HEK293 (cell line): Measurements from ENCODE around the gene CHST8.
A peak's percentile ranks its signal among the peaks of the same experiment; 100 is the strongest.

Source experiments
- IKZF3 ChIP-seq: fragments of 450-650 bp; IDR thresholded peaks from 2 replicates; pipeline ENCODE4 v1.5.0; 2018; ENCODE audit warnings: missing biosample characterization, mild to moderate bottlenecking, missing genetic modification characterization, moderate library complexity
- ZBTB1 ChIP-seq: fragments of 450-650 bp; formaldehyde crosslinking; IDR thresholded peaks from 2 replicates; pipeline ENCODE4 v1.5.1; 2016; ENCODE audit warnings: missing biosample characterization, missing genetic modification characterization
- ZBTB21 ChIP-seq: fragments of 450-650 bp; formaldehyde crosslinking; IDR thresholded peaks from 2 replicates; pipeline ENCODE4 v1.5.1; 2017; ENCODE audit warnings: missing biosample characterization, missing genetic modification characterization
- ZFHX2 ChIP-seq: fragments of 450-650 bp; formaldehyde crosslinking; conservative IDR thresholded peaks from 2 replicates; pipeline ENCODE4 v1.5.1; 2016; ENCODE audit warnings: missing biosample characterization, missing genetic modification characterization
- ZNF10 ChIP-seq: fragments of 450-650 bp; formaldehyde crosslinking; IDR thresholded peaks from 2 replicates; pipeline ENCODE4 v1.5.1; 2017; ENCODE audit warnings: missing biosample characterization, missing genetic modification characterization
- ZNF121 ChIP-seq: fragments of 450-650 bp; formaldehyde crosslinking; IDR thresholded peaks from 2 replicates; pipeline ENCODE4 v1.5.1; 2016; ENCODE audit warnings: missing biosample characterization, missing genetic modification characterization
- ZNF24 ChIP-seq: fragments of 450-650 bp; formaldehyde crosslinking; IDR thresholded peaks from 2 replicates; pipeline ENCODE4 v1.5.1; 2016; ENCODE audit warnings: missing biosample characterization, missing genetic modification characterization
- ZNF248 ChIP-seq: fragments of 450-650 bp; formaldehyde crosslinking; IDR thresholded peaks from 2 replicates; pipeline ENCODE4 v1.5.1; 2017; ENCODE audit warnings: missing biosample characterization, missing genetic modification characterization
- ZNF292 ChIP-seq: fragments of 450-650 bp; formaldehyde crosslinking; IDR thresholded peaks from 2 replicates; pipeline ENCODE4 v1.5.1; 2016; ENCODE audit warnings: low read depth, missing biosample characterization, missing genetic modification characterization, borderline replicate concordance
- ZNF391 ChIP-seq: fragments of 450-650 bp; formaldehyde crosslinking; IDR thresholded peaks from 2 replicates; pipeline ENCODE4 v1.5.1; 2016; ENCODE audit warnings: low read depth, missing biosample characterization, missing genetic modification characterization, borderline replicate concordance
- ZNF433 ChIP-seq: fragments of 450-650 bp; formaldehyde crosslinking; IDR thresholded peaks from 2 replicates; pipeline ENCODE4 v1.5.1; 2016; ENCODE audit warnings: missing biosample characterization, missing genetic modification characterization, low read depth
- ZNF473 ChIP-seq: fragments of 450-650 bp; formaldehyde crosslinking; IDR thresholded peaks from 2 replicates; pipeline ENCODE4 v1.5.1; 2017; ENCODE audit warnings: missing biosample characterization, missing genetic modification characterization
- ZNF501 ChIP-seq: fragments of 450-650 bp; formaldehyde crosslinking; IDR thresholded peaks from 2 replicates; pipeline ENCODE4 v1.5.1; 2016; ENCODE audit warnings: missing biosample characterization, missing genetic modification characterization
- ZNF558 ChIP-seq: fragments of 450-650 bp; formaldehyde crosslinking; IDR thresholded peaks from 2 replicates; pipeline ENCODE4 v1.5.1; 2016; ENCODE audit warnings: missing biosample characterization, missing genetic modification characterization
- ZNF585B ChIP-seq: fragments of 450-650 bp; formaldehyde crosslinking; IDR thresholded peaks from 2 replicates; pipeline ENCODE4 v1.5.1; 2016; ENCODE audit warnings: missing biosample characterization, missing genetic modification characterization
- ZNF791 ChIP-seq: fragments of 450-650 bp; formaldehyde crosslinking; IDR thresholded peaks from 2 replicates; pipeline ENCODE4 v1.5.1; 2016; ENCODE audit warnings: missing biosample characterization, missing genetic modification characterization
- TF ChIP-seq, protein P1 (sequence below): fragments of 450-650 bp; formaldehyde crosslinking; IDR thresholded peaks from 2 replicates; pipeline ENCODE4 v1.5.1; 2016; ENCODE audit warnings: missing biosample characterization, missing genetic modification characterization
- TF ChIP-seq, protein P2 (sequence below): fragments of 450-650 bp; formaldehyde crosslinking; IDR thresholded peaks from 2 replicates; pipeline ENCODE4 v1.5.1; 2016; ENCODE audit warnings: missing biosample characterization, missing genetic modification characterization
- TF ChIP-seq, protein P3 (sequence below): fragments of 450-650 bp; formaldehyde crosslinking; IDR thresholded peaks from 2 replicates; pipeline ENCODE4 v1.5.1; 2016; ENCODE audit warnings: missing biosample characterization, missing genetic modification characterization
- TF ChIP-seq, protein P4 (sequence below): fragments of 450-650 bp; formaldehyde crosslinking; IDR thresholded peaks from 2 replicates; pipeline ENCODE4 v1.5.1; 2016; ENCODE audit warnings: missing biosample characterization, missing genetic modification characterization
- TF ChIP-seq, protein P5 (sequence below): fragments of 450-650 bp; formaldehyde crosslinking; IDR thresholded peaks from 2 replicates; pipeline ENCODE4 v1.5.1; 2016; ENCODE audit warnings: missing biosample characterization, missing genetic modification characterization
- TF ChIP-seq, protein P6 (sequence below): fragments of 450-650 bp; formaldehyde crosslinking; IDR thresholded peaks from 2 replicates; pipeline ENCODE4 v1.5.1; 2016; ENCODE audit warnings: missing biosample characterization, missing genetic modification characterization
- TF ChIP-seq, protein P7 (sequence below): fragments of 450-650 bp; formaldehyde crosslinking; IDR thresholded peaks from 2 replicates; pipeline ENCODE4 v1.5.1; 2016; ENCODE audit warnings: missing biosample characterization, missing genetic modification characterization
- TF ChIP-seq, protein P8 (sequence below): fragments of 450-650 bp; formaldehyde crosslinking; IDR thresholded peaks from 2 replicates; pipeline ENCODE4 v1.5.1; 2016; ENCODE audit warnings: missing biosample characterization, missing genetic modification characterization

CHST8 gene

DNA sequence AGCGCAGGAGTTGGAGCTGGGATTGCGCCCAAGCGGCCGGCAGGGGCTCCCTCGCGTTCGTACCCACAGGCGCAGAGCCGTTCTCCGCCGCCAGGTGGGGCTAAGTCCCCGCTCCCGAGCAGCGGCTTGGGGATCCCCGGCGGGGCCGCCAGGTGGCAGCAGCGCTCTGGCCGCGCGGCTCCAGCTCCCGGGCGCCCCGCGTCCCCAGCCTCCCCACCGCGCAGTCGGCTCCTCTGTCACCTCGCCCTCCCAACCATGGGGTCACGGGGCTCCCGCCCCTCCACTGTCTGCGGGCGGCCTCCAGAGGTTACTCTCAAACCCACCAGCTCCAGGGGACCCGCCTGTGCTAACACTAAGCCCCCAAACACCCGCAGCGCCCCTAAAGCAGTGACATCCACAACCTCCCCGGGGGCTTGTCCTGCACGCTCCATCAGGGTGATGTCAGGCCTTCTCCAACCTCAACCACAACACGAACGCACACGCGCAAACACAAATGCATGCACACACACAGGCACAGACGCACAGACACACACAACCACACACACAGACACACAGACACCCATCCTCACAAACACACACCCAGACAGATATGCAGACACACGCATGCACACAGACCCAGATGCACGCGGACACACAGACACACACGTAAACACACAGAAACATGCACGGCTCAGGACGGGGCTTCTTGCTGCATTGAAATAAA is 156.5 kb downstream of the CHST8 start (continued):
- TF ChIP-seq, protein P1, sequence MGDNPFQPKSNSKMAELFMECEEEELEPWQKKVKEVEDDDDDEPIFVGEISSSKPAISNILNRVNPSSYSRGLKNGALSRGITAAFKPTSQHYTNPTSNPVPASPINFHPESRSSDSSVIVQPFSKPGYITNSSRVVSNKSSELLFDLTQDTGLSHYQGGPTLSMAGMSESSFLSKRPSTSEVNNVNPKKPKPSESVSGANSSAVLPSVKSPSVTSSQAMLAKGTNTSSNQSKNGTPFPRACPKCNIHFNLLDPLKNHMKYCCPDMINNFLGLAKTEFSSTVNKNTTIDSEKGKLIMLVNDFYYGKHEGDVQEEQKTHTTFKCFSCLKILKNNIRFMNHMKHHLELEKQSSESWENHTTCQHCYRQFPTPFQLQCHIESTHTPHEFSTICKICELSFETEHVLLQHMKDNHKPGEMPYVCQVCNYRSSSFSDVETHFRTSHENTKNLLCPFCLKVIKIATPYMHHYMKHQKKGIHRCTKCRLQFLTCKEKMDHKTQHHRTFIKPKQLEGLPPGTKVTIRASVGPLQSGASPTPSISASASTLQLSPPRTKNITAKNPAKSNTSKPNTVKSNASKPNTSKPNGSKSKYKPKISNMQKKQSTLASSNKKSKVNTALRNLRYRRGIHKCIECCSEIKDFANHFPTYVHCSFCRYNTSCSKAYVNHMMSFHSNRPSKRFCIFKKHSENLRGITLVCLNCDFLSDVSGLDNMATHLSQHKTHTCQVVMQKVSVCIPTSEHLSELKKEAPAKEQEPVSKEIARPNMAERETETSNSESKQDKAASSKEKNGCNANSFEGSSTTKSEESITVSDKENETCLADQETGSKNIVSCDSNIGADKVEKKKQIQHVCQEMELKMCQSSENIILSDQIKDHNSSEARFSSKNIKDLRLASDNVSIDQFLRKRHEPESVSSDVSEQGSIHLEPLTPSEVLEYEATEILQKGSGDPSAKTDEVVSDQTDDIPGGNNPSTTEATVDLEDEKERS (tag by site-specific recombination) = 0 out of 2 replicates have a peak, but pooled peaks have one; percentile 29
- TF ChIP-seq ZNF292 (no peak), ZNF585B (tag by site-specific recombination) (no peak), ZNF391 (peak; percentile 95), IKZF3 (tag by site-specific recombination) (peak; percentile 82), ZNF433 (0 out of 2 replicates have a peak, but pooled peaks have one; percentile 2), ZNF791 (tag by site-specific recombination) (peak; percentile 39; the same call in 1 of the 2 replicates), ZNF501 (tag by site-specific recombination) (no peak), ZNF473 (tag by site-specific recombination) (peak; percentile 91), ZNF558 (no peak; the same call in 1 of the 2 replicates), ZBTB21 (tag by site-specific recombination) (peak; percentile 50; the same call in 1 of the 2 replicates), ZNF121 (tag by site-specific recombination) (peak; percentile 45; the same call in 1 of the 2 replicates), ZNF10 (tag by site-specific recombination) (no peak; the same call in 1 of the 2 replicates), ZFHX2 (tag by site-specific recombination) (peak; percentile 36; the same call in 1 of the 2 replicates), ZBTB1 (tag by site-specific recombination) (peak; percentile 41; the same call in 1 of the 2 replicates), ZNF248 (tag by site-specific recombination) (peak; percentile 80), ZNF24 (tag by site-specific recombination) (peak; percentile 87)
- TF ChIP-seq, protein P2, sequence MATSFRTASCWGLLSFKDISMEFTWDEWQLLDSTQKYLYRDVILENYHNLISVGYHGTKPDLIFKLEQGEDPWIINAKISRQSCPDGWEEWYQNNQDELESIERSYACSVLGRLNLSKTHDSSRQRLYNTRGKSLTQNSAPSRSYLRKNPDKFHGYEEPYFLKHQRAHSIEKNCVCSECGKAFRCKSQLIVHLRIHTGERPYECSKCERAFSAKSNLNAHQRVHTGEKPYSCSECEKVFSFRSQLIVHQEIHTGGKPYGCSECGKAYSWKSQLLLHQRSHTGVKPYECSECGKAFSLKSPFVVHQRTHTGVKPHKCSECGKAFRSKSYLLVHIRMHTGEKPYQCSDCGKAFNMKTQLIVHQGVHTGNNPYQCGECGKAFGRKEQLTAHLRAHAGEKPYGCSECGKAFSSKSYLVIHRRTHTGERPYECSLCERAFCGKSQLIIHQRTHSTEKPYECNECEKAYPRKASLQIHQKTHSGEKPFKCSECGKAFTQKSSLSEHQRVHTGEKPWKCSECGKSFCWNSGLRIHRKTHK = no peak
- TF ChIP-seq, protein P3, sequence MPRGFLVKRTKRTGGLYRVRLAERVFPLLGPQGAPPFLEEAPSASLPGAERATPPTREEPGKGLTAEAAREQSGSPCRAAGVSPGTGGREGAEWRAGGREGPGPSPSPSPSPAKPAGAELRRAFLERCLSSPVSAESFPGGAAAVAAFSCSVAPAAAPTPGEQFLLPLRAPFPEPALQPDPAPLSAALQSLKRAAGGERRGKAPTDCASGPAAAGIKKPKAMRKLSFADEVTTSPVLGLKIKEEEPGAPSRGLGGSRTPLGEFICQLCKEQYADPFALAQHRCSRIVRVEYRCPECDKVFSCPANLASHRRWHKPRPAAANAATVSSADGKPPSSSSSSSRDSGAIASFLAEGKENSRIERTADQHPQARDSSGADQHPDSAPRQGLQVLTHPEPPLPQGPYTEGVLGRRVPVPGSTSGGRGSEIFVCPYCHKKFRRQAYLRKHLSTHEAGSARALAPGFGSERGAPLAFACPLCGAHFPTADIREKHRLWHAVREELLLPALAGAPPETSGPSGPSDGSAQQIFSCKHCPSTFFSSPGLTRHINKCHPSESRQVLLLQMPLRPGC (tag by site-specific recombination) = peak; percentile 76
- TF ChIP-seq, protein P4, sequence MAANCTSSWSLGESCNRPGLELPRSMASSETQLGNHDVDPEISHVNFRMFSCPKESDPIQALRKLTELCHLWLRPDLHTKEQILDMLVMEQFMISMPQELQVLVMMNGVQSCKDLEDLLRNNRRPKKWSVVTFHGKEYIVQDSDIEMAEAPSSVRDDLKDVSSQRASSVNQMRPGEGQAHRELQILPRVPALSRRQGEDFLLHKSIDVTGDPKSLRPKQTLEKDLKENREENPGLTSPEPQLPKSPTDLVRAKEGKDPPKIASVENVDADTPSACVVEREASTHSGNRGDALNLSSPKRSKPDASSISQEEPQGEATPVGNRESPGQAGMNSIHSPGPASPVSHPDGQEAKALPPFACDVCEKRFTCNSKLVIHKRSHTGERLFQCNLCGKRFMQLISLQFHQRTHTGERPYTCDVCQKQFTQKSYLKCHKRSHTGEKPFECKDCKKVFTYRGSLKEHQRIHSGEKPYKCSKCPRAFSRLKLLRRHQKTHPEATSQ (tag by site-specific recombination) = 0 out of 2 replicates have a peak, but pooled peaks have one; percentile 41
- TF ChIP-seq, protein P5, sequence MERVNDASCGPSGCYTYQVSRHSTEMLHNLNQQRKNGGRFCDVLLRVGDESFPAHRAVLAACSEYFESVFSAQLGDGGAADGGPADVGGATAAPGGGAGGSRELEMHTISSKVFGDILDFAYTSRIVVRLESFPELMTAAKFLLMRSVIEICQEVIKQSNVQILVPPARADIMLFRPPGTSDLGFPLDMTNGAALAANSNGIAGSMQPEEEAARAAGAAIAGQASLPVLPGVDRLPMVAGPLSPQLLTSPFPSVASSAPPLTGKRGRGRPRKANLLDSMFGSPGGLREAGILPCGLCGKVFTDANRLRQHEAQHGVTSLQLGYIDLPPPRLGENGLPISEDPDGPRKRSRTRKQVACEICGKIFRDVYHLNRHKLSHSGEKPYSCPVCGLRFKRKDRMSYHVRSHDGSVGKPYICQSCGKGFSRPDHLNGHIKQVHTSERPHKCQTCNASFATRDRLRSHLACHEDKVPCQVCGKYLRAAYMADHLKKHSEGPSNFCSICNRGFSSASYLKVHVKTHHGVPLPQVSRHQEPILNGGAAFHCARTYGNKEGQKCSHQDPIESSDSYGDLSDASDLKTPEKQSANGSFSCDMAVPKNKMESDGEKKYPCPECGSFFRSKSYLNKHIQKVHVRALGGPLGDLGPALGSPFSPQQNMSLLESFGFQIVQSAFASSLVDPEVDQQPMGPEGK (tag by site-specific recombination) = peak; percentile 93
- TF ChIP-seq, protein P6, sequence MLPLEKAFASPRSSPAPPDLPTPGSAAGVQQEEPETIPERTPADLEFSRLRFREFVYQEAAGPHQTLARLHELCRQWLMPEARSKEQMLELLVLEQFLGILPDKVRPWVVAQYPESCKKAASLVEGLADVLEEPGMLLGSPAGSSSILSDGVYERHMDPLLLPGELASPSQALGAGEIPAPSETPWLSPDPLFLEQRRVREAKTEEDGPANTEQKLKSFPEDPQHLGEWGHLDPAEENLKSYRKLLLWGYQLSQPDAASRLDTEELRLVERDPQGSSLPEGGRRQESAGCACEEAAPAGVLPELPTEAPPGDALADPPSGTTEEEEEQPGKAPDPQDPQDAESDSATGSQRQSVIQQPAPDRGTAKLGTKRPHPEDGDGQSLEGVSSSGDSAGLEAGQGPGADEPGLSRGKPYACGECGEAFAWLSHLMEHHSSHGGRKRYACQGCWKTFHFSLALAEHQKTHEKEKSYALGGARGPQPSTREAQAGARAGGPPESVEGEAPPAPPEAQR (tag by site-specific recombination) = 0 out of 2 replicates have a peak, but pooled peaks have one; percentile 13
- TF ChIP-seq, protein P7, sequence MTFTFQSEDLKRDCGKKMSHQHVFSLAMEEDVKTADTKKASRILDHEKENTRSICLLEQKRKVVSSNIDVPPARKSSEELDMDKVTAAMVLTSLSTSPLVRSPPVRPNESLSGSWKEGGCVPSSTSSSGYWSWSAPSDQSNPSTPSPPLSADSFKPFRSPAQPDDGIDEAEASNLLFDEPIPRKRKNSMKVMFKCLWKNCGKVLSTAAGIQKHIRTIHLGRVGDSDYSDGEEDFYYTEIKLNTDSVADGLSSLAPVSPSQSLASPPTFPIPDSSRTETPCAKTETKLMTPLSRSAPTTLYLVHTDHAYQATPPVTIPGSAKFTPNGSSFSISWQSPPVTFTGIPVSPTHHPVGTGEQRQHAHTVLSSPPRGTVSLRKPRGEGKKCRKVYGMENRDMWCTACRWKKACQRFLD (tag by site-specific recombination) = no peak
- TF ChIP-seq, protein P8, sequence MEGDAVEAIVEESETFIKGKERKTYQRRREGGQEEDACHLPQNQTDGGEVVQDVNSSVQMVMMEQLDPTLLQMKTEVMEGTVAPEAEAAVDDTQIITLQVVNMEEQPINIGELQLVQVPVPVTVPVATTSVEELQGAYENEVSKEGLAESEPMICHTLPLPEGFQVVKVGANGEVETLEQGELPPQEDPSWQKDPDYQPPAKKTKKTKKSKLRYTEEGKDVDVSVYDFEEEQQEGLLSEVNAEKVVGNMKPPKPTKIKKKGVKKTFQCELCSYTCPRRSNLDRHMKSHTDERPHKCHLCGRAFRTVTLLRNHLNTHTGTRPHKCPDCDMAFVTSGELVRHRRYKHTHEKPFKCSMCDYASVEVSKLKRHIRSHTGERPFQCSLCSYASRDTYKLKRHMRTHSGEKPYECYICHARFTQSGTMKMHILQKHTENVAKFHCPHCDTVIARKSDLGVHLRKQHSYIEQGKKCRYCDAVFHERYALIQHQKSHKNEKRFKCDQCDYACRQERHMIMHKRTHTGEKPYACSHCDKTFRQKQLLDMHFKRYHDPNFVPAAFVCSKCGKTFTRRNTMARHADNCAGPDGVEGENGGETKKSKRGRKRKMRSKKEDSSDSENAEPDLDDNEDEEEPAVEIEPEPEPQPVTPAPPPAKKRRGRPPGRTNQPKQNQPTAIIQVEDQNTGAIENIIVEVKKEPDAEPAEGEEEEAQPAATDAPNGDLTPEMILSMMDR = peak; percentile 100
